EL (cell line): ENCODE results near the gene CLEC4E.
A peak's percentile ranks its signal among the peaks of the same experiment; 100 is the strongest.
"Not testable (repeated sequence)": the region's sequence is repeated elsewhere in the genome, so short reads cannot be mapped to it uniquely, and the experiment has no call there.

Source experiments
- DNase-seq: peaks from one replicate; pipeline ENCODE4 v3.0.0-alpha.2; 2016

Gene CLEC4E, protein sequence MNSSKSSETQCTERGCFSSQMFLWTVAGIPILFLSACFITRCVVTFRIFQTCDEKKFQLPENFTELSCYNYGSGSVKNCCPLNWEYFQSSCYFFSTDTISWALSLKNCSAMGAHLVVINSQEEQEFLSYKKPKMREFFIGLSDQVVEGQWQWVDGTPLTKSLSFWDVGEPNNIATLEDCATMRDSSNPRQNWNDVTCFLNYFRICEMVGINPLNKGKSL

DNA sequence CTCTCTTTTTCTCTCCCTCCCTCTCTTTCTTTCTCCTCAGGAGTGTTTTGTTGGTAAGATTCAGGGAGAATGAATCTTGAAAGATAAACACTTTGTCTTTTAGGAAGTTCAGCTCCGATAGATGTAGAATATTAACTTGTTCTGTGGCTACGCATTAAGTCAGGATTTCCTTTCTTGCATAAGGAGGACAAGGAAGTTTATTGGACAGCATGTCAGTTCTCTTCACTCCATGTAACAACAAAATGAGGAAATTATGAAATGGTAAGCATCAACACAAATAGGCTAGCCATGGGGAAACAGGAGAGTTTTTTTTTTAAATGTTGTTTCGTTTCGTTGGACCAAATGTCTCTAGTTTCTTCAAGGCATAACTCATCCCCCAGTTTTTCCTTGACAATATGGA, at the start of gene CLEC4E:
TSS of gene CLEC4E (minus strand) at position 75 of the 400 bp plus-strand sequence. CDS start 108 bp downstream, outside the sequence.
- not testable (repeated sequence) for DNase-seq

DNA sequence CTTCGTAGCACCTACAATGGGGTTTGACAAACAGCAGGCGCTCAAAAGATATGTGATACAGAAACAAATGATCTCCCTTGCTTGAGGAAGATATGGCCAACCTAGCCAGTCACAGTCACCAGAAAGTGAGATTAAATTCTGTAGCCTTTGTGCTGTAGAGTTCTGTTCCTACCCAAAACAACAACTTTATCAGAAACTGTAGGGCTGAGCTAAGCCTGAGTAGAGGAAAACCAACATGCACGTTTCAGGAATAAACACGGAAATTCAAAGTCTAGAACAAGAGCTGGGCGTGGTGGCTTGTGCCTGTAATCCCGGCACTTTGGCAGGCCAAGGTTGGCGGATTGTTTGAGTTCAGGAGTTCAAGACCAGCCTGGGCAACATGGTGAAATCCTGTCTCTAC, 49.0 kb upstream of the CLEC4E start:
- DNase-seq = no peak

DNA sequence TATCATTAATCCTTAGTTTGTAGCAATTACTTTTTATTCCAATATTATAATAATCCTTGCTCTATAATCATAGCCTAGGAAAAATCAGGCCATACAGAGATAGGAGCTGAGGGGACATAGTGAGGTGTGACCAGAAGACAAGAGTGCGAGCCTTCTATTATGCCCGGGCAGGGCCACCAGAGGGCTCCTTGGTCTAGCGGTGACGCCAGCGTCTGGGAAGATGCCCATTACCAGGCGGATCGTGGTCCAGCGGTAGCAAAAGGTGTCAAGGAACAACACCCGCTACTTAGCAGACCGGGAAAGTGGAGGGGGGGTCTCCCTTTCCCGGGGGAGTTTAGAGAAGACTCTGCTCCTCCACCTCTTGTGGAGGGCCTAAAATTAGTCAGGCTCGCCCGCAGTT, 43.8 kb upstream of the CLEC4E start:
- not testable (repeated sequence) for DNase-seq

DNA sequence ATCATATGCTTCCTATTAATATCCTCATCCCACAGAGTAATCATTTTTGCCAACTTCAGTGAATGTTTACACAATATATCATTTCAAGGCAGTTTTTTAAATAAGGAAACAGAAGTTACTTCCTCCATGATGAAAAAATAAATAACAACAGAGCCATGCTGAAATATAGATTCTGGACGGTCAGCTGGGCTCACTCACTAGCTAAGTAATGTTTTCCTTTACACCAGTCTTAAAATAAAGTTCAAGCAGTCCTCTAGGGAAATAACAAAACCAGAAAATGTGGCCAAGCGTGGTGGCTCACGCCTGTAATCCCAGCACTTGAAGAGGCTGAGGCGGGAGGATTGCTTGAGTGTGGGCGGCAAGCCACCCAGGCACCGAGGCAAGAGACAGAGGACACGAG, 43.3 kb upstream of the CLEC4E start:
- DNase-seq = no peak

DNA sequence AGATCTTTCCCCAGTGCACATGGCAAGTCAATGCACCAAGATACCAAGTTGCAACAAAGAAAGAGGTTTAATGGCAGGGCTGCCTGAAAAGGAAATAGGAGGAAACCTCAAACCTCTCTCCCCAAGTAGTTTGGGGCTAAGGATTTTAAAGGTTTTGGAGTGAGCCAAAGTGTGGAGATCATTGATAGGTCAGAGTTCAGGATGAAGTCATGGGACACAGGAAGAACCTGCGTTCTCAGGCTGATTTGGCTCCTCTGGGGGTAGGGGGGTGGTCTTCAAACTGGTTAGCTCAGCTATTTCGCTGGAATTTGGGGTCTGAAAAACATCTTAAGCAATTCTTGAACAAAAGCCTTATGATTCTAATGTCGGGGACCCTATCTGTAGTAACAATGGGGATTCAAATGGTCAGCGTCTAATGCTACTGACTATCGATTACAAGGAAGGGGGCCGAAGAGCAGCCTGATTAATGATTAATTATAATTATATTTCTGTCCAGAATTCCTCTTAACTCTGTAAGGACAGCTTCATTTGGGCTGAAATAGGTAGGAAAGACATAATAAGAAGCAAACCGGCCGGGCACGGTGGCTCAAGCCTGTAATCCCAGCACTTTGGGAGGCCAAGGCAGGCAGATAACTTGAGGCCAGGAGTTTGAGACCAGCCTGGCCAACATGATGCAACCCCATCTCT, 40.5 kb upstream of the CLEC4E start:
- no peak for DNase-seq

DNA sequence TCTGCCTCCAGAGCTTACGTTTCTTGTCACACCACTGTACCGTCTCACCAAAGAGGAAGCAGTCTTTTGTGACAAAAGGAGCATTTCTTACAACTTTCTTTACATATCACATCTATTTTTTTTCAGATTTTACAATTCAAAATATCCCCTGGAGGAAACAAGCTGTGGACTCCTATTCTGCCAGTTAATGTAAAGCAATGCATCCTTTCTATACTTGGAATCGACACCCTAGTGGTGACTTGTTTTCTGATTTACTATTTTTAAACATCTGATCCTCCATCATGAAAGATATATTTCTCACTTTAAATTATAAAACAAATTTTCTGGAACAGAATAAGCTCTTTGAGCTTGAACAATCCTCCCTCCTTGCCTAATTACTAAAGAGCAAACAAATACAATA, 37.2 kb upstream of the CLEC4E start:
- no peak for DNase-seq

DNA sequence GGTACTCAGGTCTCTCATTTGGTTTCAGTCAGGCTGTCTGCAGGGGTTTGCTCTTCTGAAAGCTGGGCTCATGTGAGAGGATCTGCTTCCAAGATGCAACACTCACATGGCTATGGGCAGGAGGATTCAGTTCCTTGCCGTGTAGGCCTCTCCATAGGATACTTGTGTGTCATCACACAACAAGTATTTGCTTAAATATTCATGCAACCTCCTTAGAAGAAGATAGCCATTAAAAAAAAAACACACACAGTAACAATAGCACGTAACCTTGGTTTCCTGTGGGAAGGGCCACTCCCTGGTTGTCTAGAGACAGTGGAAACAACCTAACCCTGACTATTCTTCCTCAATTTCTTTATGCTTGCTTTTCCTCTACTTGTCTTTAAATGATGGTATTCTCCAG, 31.8 kb upstream of the CLEC4E start:
- DNase-seq = no peak

DNA sequence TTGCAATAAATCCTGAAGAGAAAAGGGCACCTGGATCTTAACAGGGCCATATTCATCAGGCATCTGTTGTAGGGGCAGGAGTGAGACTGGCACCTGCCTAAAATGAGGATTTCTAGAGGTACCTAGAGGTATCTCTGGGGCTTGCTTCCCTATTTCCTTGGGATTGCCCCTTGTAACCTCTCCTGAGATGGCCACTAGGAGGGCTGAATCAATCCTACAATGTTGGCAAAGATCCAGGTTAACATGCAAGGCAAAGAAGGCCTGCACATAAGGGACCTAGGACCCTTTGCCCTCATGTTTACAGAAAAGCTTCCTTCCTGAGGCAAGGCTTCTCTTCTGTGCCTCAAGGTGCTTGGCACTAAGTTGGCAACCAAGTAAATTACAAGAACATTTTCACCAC, 25.8 kb upstream of the CLEC4E start:
- no peak for DNase-seq

DNA sequence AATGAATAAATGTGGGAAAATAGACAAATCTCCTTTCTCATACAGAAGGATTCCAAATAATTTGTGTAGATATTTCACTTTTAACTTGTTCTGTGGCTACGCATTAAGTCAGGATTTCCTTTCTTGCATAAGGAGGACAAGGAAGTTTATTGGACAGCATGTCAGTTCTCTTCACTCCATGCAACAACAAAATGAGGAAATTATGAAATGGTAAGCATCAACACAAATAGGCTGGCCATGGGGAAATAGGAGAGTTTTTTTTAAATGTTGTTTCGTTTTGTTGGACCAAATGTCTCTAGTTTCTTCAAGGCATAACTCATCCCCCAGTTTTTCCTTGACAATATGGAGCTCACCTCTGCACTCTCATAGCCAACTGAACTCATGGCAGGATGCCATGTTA, 25.3 kb upstream of the CLEC4E start:
- not testable (repeated sequence) for DNase-seq

DNA sequence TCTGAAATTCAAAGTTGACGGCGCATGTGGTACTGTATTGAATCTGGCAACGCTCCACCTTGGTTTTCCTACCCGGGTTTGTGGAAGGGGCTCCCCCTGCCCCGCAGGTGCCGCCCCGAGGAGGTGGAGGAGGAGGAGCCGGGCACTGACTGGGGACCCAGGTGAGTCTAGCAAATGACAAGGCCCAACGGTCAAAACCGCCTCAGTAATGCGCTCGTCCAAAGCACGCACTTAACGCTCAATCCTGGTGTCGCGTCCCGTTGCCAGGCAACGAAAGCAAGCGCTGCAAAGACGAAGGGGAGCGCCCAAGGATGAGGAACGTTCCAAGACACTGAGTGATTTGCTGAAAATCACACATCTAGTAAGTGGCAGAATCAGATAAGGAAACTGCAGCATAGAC, 24.0 kb upstream of the CLEC4E start:
- DNase-seq = no peak

DNA sequence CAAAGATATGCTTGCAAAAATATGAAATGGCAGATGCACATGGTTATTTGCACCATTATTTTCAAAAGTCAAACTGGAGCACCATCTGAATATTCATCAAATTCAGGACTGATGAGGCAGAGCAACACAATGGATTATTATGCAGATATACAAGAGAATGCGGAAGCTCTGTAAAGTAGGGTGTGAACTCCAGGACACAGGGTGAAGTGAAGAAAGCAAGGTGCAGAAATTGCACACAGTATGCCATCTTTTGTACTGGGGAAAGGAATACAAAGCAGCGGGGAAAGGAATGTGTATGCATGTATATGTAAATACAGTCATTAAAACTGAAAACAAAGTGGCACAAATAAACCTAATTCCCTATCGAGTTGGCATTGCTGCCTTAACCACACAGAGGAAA, 22.7 kb upstream of the CLEC4E start:
- no peak for DNase-seq

DNA sequence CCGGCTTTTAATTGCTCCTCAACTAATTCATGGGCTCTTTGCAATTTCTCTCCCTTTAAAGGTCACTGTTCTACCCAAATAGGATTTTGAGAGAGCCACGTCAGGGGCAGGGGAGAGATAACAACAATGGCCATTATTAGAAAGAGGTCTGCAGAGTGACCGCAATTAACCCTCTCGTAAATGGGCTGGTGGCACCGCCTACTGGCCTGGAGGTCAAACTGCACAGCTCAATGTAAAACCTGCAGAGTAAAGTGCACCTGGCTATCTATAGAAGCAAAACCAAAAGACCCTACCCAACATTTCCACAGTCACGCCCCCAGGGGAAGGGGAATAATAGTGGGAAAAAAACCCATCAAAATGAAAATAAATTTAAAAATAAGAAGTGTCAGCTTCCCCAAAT, 21.6 kb upstream of the CLEC4E start:
- DNase-seq = no peak

DNA sequence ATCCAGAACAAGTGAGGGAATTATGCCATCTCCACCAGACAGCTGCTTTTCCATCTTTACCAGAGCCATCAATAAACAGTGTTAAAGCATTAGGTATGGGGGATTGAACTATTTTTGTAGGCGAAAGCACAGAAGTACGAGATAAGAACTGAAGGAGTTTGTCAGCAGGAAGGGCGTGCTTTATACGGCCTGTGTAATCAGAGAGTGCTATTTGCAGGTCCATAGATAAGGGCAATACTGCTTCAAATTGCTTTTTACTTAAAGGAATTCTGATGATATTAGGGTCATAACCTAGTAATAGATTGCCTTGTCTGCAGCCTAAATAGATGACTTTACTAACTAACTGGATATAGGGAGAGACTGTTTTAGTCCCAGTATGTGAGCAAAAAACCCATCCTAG, 20.3 kb upstream of the CLEC4E start:
- no peak for DNase-seq

DNA sequence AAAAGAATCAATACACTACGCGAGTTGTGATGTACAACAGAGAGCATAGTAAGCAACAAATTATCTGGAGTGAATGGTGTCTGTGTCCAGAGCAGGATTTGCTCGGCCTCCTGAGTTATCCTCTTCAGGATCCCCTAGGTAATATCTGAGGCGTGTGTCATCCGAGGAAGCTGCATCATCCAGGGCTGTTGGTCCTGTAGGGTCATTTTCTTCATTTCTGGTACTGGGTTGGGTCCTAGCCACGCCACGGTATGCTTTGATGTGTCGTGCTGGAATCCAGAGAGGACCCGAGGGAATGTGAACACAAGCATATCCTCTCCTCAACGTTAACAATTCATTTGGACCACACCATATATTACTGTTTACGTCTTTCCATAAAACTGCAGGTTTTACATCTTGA, 19.0 kb upstream of the CLEC4E start:
- DNase-seq = no peak

DNA sequence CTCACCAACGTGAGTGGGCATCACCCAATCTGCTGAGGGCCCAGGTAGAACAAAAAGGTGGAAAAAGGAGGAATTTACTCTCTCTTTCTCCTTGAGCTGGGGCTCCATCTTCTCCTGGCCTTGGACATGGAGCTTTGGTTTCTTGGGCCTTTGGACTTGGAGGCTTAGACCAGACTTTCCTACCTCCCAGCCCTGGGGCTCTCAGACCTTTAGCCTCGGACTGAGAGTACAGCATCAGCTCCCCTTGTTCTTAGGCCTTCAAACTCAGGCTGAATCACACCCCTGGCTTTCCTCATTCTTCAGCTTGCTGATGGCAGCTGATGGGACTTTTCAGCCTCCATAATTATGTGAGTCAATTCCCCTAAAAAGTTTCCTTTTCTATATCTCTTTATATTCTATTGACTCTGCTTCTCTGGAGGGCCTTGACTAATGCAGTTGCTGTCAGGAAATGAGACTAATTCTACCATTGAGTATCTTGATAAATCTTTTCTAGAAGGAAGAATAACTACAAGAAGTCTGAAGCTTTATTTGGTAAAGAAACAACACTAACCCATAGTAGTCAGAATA, 15.9 kb upstream of the CLEC4E start:
- DNase-seq = no peak

DNA sequence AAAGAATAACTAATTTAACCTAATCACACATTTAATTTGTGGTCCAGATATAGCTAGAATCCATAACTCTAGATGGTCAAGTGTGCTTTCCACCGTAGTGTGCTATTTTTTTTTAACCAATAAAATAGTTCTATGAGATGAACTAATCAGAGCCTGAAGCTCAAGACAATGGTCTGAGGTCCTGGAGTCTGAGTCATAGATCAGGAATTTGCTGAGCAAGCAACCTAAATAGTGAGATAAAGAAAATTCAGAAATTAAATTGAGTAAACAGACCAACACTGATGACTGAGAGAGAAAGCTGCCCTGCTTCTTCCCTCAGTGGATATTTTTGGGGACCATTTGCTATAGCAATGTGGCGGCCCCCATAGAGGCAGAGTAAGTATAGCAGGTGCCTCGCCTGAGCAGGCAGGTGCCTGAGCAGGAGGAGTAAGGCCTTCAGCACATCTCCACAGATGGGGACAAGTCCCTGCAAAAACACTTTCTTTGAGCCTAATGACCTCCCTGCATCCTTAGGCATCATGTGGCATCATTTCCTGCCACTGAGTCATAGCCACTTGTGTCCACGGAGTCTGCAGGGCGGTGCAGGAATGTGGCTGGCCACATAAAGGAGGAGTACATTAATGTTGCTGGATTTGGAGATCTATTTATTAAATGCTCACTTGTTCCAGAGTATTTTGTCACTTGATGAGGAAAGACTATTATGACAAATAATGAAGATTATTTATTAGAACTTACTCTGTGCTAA, 13.9 kb upstream of the CLEC4E start:
- peak; percentile 39 for DNase-seq

DNA sequence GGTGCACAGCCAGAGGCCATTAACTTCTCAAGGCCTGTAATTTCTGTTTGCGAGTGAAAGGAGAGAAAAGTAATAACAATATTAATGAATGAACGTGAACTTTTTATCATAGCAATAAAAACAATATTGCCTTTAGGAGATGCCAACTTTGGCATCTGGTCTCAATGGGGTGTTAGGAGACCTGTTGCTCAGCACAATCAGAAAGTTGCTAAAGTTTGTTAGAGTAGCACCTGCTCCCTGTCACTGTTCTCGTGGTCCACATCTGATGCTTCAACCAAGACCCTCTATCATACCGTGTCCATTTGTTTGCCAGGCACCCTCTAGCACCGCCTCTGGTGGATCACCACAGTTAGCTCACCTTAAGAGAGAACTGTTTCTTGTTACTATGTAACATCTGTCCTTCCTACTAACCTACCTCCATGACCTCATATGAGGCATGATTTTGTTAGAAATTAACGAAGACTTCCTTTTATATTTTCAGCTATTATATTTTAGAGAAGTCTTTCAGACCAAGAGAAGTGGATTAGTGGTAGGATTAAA, 12.5 kb upstream of the CLEC4E start:
- no peak for DNase-seq

DNA sequence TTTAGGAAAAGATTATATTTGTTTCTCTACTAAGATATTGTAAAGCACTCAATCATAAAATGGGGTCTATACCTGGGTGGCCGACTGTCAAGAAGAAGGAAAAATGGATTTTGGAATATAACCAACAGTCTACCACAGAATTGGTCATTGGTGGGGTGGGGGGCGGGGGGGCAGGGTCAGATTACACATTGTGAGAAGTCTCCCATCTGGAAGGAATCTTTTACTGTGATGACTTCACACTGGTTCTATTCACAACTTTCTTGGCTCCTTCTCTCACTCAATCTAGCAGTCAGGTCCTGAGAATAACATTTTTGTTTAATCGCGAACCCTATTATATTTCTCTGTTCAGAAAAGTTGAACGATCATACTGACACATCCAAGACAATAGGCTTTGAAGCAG, 8.7 kb upstream of the CLEC4E start:
- DNase-seq = no peak

DNA sequence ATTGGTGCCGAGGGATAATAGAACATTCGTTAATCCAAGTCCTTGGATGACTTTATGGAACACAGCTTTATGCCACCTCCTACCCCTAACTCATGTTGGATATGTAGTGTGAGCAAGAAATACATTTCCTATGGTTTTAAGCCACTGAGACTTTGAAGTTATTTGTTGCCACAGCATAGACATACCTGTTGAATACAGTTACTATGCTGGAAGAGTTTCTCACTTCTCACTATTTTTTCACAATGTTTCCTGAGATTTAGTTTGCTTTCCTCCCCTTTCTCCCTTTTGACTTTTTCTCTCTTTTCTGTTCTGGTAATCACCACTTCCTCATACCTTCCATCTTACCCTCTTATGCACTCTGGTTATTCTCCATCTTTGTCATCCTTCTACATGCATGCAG, 7.5 kb upstream of the CLEC4E start:
- DNase-seq = no peak

DNA sequence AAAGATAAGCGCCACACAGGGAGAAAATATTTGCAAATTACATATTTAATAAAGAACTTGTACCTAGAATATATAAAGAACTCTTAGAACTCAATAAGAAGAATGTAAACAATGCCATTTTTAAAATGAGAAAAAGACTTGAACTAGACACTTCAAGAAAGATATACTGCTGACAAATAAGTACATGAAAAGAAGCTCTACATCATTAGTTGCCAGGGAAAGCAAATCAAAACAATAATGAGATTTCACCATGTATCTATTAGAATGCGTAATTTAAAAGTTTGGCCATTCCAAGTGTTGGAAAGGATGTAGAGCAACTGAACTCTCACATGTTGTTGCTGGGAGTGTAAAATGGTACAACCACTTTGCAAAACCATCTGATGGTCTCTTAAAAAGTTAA, 6.9 kb upstream of the CLEC4E start:
- no peak for DNase-seq

DNA sequence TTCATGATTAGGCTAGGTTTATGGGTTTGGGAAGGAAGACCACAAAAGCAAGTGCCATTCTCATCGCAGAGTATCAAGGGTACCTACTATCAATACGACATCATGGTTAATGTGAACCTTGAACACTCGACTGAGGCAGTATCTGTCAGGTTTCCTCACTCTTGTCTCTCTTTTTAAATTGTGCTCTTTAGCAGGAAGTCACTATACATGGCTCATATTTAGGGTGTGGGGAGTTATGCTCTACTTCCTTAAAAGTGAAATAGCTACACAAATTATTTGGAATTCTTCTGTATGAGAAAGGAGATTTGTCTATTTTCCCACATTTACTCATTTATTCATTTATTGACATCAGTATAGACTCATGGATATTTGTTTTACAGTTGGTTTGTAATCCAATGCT, 5.9 kb upstream of the CLEC4E start:
- DNase-seq = no peak

DNA sequence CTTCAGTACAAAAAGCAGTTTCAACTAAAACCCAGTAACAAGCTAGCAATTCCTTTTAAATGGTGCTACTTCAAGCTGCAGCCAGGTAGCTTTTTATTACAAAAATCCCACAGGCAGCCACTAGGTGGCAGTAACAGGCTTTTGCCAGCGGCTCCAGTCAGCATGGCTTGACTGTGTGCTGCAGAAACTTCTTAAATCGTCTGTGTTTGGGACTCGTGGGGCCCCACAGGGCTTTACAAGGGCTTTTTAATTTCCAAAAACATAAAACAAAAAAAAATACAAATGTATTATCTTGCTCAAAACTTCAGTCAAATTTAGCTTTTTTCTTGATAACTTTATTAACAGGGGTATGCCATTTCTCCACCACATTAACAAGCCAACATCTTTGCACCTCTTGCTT, 3.6 kb upstream of the CLEC4E start:
- peak; percentile 44 for DNase-seq

DNA sequence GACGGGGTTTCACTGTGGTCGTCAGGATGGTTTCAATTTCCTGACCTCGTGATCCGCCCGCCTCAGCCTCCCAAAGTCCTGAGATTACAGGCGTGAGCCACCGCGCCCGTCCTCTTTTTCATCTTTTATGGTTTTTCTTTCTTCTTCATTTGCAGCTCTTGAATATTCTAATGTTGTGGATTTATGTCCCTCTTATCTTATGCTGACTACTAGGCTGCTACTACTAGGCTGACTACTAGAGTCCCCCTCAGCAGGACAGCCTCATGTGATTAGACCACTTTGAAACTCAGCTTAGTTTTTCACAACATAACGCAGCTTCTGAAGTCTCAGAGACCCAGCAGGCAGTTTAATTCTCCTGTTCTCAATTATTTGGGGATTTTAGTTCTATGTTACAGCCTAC, 857 bp upstream of the CLEC4E start:
- no peak for DNase-seq

DNA sequence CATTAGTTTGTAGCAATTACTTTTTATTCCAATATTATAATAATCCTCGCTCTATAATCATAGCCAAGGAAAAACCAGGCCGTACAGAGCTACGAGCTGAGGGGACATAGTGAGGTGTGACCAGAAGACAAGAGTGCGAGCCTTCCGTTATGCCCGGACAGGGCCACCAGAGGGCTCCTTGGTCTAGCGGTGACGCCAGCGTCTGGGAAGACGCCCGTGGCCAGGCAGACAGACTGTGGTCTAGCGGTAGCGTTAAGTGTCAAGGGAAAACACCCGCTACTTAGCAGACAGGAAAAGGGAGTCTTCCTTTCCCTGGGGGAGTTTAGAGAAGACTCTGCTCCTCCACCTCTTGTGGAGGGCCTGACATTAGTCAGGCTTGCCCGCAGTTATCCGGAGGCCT, 2.9 kb downstream of the CLEC4E start:
- DNase-seq = not testable (repeated sequence)
